Activated CD4-positive, alpha-beta T cell treated with anti-CD3 and anti-CD28 coated beads, Interleukin-2, Interleukin-6, amounts not matched to agents 100 ng/mL and 50 ng/mL, durations not matched to agents 16 hours and 8 hours (primary cell): Measurements from ENCODE around the gene APBA3.

Experiments
- DNase-seq: peaks from one replicate; pipeline ENCODE4 v3.0.0-alpha.2; 2020

APBA3 gene

GRCh38 chr19:3716147-3716668, 45.3 kb downstream of the APBA3 start:
- no peak for DNase-seq

GRCh38 chr19:3712663-3713611, 48.6 kb downstream of the APBA3 start:
- DNase-seq, result no peak

- DNase-seq, result no peak
Observed at GRCh38 chr19:3710265-3710812, 51.2 kb downstream of the APBA3 start.

- no peak for DNase-seq
Observed at GRCh38 chr19:3708207-3708931, 53.1 kb downstream of the APBA3 start, which contains the start of gene TJP3. Gene TJP3, plus strand, starts transcription at chr19:3708384. Its CDS starts 20,049 bp downstream, at chr19:3728433.

GRCh38 chr19:3707868-3708206, 53.7 kb downstream of the APBA3 start:
- no peak for DNase-seq

GRCh38 chr19:3701200-3701599, 60.3 kb downstream of the APBA3 start:
- DNase-seq, result no peak
